ENCODE results near the gene MRPL37. TPM values are rescaled to one million over a fixed set of nuclear protein-coding genes. Genes with fewer than 3 reads are reported as not detected.

MRPL37 gene
- total RNA-seq, 1 donor from 2014 or later: 80.0 TPM

- H3K4me1 ChIP-seq (ENCODE audit: insufficient read depth, low read length): peaks cover 2% of the 10 kb centered on the region
- no peak for TF ChIP-seq CTCF (IDR thresholded peaks at IDR 0.05; ENCODE audit: insufficient read depth, low read depth, low read length)
- no peak for TF ChIP-seq EZH2 (IDR thresholded peaks at IDR 0.05; ENCODE audit: insufficient read depth, low read length)
- no peak overlapping the region for H3K4me2 ChIP-seq (ENCODE audit: low read length)
- H3K36me3 ChIP-seq (ENCODE audit: insufficient read depth, low read length): no peaks in the 10 kb centered on the region
- H3K9ac ChIP-seq (ENCODE audit: low read length): no peak overlapping the region
- no peak for FAIRE-seq
- no peak overlapping the region for H2AFZ ChIP-seq (ENCODE audit: low read depth, low read length)
- no peaks in the 10 kb centered on the region for H4K20me1 ChIP-seq (ENCODE audit: insufficient read depth, low read length)
- no peaks in the 10 kb centered on the region for H3K9me3 ChIP-seq (ENCODE audit: insufficient read depth, low read depth, low read length)
- Mint-ChIP-seq H3K27ac (ENCODE audit: unreplicated experiment) (peak overlapping the region; percentile 48), H3K27me3 (ENCODE audit: low read depth, unreplicated experiment) (peaks cover 7% of the 10 kb centered on the region), H3K4me1 (ENCODE audit: low read depth, unreplicated experiment) (peaks cover 8% of the 10 kb centered on the region), H3K36me3 (ENCODE audit: low read depth, unreplicated experiment) (no peaks in the 10 kb centered on the region), H3K9me3 (ENCODE audit: unreplicated experiment) (no peaks in the 10 kb centered on the region), H3K4me3 (ENCODE audit: unreplicated experiment) (no peak overlapping the region)
- DNase-seq (ENCODE audit: low read depth): peak; percentile 39
- no peak overlapping the region for H3K4me3 ChIP-seq (ENCODE audit: insufficient read depth, low read depth, low read length)
- no peak overlapping the region for H3K27ac ChIP-seq (ENCODE audit: low read depth, low read length)
- no peaks in the 10 kb centered on the region for H3K79me2 ChIP-seq (ENCODE audit: insufficient read depth, low read length)
- H3K27me3 ChIP-seq (ENCODE audit: insufficient read depth, low read length): no peaks in the 10 kb centered on the region
These were observed 32.4 kb upstream of the MRPL37 start for GRCh38 chr1:54167422-54168139.

DNA sequence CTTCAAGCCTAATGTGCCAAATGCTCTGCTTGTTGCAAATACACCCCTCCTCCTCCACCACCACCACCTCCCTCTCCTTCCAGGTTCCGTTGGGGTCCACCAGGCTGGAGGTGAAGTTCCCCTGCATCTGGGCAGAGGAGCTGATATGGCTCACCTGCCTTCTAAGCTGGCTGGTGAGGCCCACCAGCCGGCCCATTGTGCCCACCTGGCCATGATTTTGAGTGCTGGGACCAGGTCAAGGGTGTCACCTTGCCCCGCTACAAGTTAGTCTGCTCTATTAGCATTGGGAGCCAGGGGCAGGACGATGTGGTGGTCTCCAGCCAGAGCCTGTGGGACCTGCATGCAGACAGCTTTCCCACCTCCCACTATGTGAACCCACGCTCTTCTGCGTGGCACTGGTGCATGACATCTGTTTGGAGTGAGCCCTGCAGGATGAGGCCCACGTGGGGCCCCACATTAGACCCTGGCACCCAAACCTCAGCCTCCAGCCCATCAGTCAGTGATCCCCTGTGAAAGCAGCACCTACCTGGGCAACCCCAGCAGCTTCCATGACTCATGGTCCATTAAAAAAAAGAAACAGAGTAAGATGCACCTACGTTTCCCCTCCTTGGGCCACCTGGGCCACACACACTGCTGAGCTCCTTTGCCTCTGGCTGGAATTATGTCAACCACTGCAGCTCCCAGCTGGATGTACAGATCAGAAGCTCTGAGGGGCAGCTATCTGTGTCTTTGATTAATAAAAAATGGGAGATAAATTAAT lies 31.6 kb upstream of the MRPL37 start:
- Mint-ChIP-seq H3K36me3 (ENCODE audit: low read depth, unreplicated experiment) (no peaks in the 10 kb centered on the region), H3K27me3 (ENCODE audit: low read depth, unreplicated experiment) (peaks cover 7% of the 10 kb centered on the region), H3K9me3 (ENCODE audit: unreplicated experiment) (no peaks in the 10 kb centered on the region), H3K4me3 (ENCODE audit: unreplicated experiment) (no peak overlapping the region), H3K27ac (ENCODE audit: unreplicated experiment) (no peak overlapping the region), H3K4me1 (ENCODE audit: low read depth, unreplicated experiment) (peaks cover 10% of the 10 kb centered on the region)
- no peaks in the 10 kb centered on the region for H3K9me3 ChIP-seq (ENCODE audit: insufficient read depth, low read depth, low read length)
- no peaks in the 10 kb centered on the region for H4K20me1 ChIP-seq (ENCODE audit: insufficient read depth, low read length)
- H3K27ac ChIP-seq (ENCODE audit: low read depth, low read length): no peak overlapping the region
- no peaks in the 10 kb centered on the region for H3K36me3 ChIP-seq (ENCODE audit: insufficient read depth, low read length)
- H2AFZ ChIP-seq (ENCODE audit: low read depth, low read length): no peak overlapping the region
- H3K9ac ChIP-seq (ENCODE audit: low read length): no peak overlapping the region
- no peaks in the 10 kb centered on the region for H3K79me2 ChIP-seq (ENCODE audit: insufficient read depth, low read length)
- H3K4me1 ChIP-seq (ENCODE audit: insufficient read depth, low read length): peaks cover 2% of the 10 kb centered on the region
- DNase-seq (ENCODE audit: low read depth): no peak
- no peak for FAIRE-seq
- H3K4me3 ChIP-seq (ENCODE audit: insufficient read depth, low read depth, low read length): no peak overlapping the region
- H3K27me3 ChIP-seq (ENCODE audit: insufficient read depth, low read length): no peaks in the 10 kb centered on the region
- H3K4me2 ChIP-seq (ENCODE audit: low read length): no peak overlapping the region
- TF ChIP-seq EZH2 (IDR thresholded peaks at IDR 0.05; ENCODE audit: insufficient read depth, low read length) (no peak), CTCF (IDR thresholded peaks at IDR 0.05; ENCODE audit: insufficient read depth, low read depth, low read length) (no peak)

All from astrocyte (in vitro differentiated cells and primary cell).